Thyroid gland (tissue), 4 donors: Measurements from ENCODE around the gene PKN1. TPM values are rescaled to one million over a fixed set of nuclear protein-coding genes. Genes with fewer than 3 reads are reported as not detected.

Experiments
- DNase-seq, 2 donors: peaks; one replicate each; pipeline ENCODE4 v3.0.0-alpha.2; 2019
- H3K27ac ChIP-seq, 3 donors: fragments of 200-600 bp; sonication (generic); 1 replicate in 2 of 3; 2 replicates in 1 of 3; pipeline ENCODE4 v1.5.1; 2016 to 2019; ENCODE audit warnings: mild to moderate bottlenecking in 1 of 3, moderate library complexity in 1 of 3
- H3K27me3 ChIP-seq: fragments of 200-600 bp; sonication (generic); one replicate; pipeline ENCODE4 v1.5.1; 2019
- H3K36me3 ChIP-seq, 2 donors: fragments of 200-600 bp; sonication (generic); one replicate each; pipeline ENCODE4 v1.5.1; 2016 to 2019
- H3K4me1 ChIP-seq, 2 donors: fragments of 200-600 bp; sonication (generic); one replicate each; pipeline ENCODE4 v1.5.1; 2017 to 2019
- H3K4me3 ChIP-seq, 3 donors: fragments of 200-600 bp; sonication (generic); replicated peaks in 1 of 3; 1 replicate in 2 of 3; 2 replicates in 1 of 3; pipeline ENCODE4 v1.5.1; 2016; ENCODE audit warnings: mild to moderate bottlenecking in 1 of 3
- H3K9me3 ChIP-seq: fragments of 200-600 bp; sonication (generic); one replicate; pipeline ENCODE4 v1.5.1; 2017
- CTCF ChIP-seq, 6 experiments: fragments of 200-600 bp in 3 of 6; fragments of 450-650 bp in 3 of 6; sonication (generic) in 3 of 6; IDR thresholded peaks; one replicate each; pipeline ENCODE4 v1.5.1; 2016 to 2019; ENCODE audit warnings: antibody characterized with exemption in 6 of 6, mild to moderate bottlenecking in 2 of 6, inconsistent platforms in 1 of 6, moderate library complexity in 1 of 6
- POLR2A ChIP-seq, 2 donors: fragments of 450-650 bp; IDR thresholded peaks; one replicate each; pipeline ENCODE4 v1.6.1; 2017; ENCODE audit warnings: antibody characterized with exemption in 2 of 2, mild to moderate bottlenecking in 2 of 2, moderate library complexity in 1 of 2
- WGBS, 2 donors: methylation state at CpG; one replicate each; pipeline ENCODE4 v1.1.5; 2017; 5-methylcytosine and 5-hydroxymethylcytosine counted together
- intact Hi-C: fragments of 100-400 bp; cut with DNase I; formaldehyde crosslinking; loops from one replicate; pipeline ENCODE4 v1.15.1; 2023
- total RNA-seq, 4 donors: library from RNA; depleted of rRNA; stranded (reverse); fragments of >200 nt; gene quantifications; one replicate each; pipeline ENCODE4 v1.2.3, GENCODE V29; 2016

PKN1 gene
- total RNA-seq, 4 donors from 2014 or later = 66.5 to 79.8 (median 74.2) TPM

- Histone ChIP-seq H3K4me1 (peaks cover 9 to 26% of the 10 kb centered on the region in 2 donors), H3K27me3 (no peaks in the 10 kb centered on the region), H3K9me3 (no peaks in the 10 kb centered on the region), H3K36me3 (peaks cover 28 to 29% of the 10 kb centered on the region in 2 donors), H3K27ac (no peak overlapping the region), H3K4me3 (no peak overlapping the region)
- TF ChIP-seq CTCF (IDR thresholded peaks at IDR 0.05) (no peak), POLR2A (IDR thresholded peaks at IDR 0.05) (no peak)
- DNase-seq = no peak
- 71 to 78% methylated on average over 24 to 25 of the region's 26 CpGs for WGBS, 2 donors
- intact Hi-C loops = no loop called here
Observed at GRCh38 chr19:14476673-14477401, 43.7 kb downstream of the PKN1 start.

- DNase-seq = no peak
- no peaks in the 10 kb centered on the region for H3K9me3 ChIP-seq
- no peak overlapping the region for H3K27ac ChIP-seq
- H3K4me3 ChIP-seq = no peak overlapping the region
- H3K36me3 ChIP-seq = peaks cover 31 to 32% of the 10 kb centered on the region in 2 donors
- peaks cover 3 to 19% of the 10 kb centered on the region in 2 donors for H3K4me1 ChIP-seq
- WGBS, 2 donors = 84% methylated on average over 8 to 10 of the region's 10 CpGs
- no peaks in the 10 kb centered on the region for H3K27me3 ChIP-seq
- intact Hi-C loops = no loop called here
- TF ChIP-seq POLR2A (IDR thresholded peaks at IDR 0.05) = no peak
- TF ChIP-seq CTCF (IDR thresholded peaks at IDR 0.05) = no peak
Observed at GRCh38 chr19:14477418-14478112, 44.5 kb downstream of the PKN1 start.

GRCh38 chr19:14478113-14478545, 45.0 kb downstream of the PKN1 start:
- intact Hi-C loops = no loop called here
- Histone ChIP-seq H3K27me3 (no peaks in the 10 kb centered on the region), H3K4me3 (no peak overlapping the region), H3K4me1 (peaks cover 0 to 13% of the 10 kb centered on the region in 2 donors), H3K36me3 (peaks cover 31 to 34% of the 10 kb centered on the region in 2 donors), H3K9me3 (no peaks in the 10 kb centered on the region), H3K27ac (no peak overlapping the region)
- TF ChIP-seq CTCF (IDR thresholded peaks at IDR 0.05) (no peak), POLR2A (IDR thresholded peaks at IDR 0.05) (no peak)
- no peak for DNase-seq
- 79 to 93% methylated on average over 11 to 18 of the region's 24 CpGs for WGBS, 2 donors

GRCh38 chr19:14479309-14479974, 46.3 kb downstream of the PKN1 start:
- Histone ChIP-seq H3K27ac (no peak overlapping the region), H3K4me1 (peaks cover 0 to 9% of the 10 kb centered on the region in 2 donors), H3K9me3 (no peaks in the 10 kb centered on the region), H3K27me3 (no peaks in the 10 kb centered on the region), H3K4me3 (no peak overlapping the region), H3K36me3 (peaks cover 31 to 34% of the 10 kb centered on the region in 2 donors)
- TF ChIP-seq CTCF (IDR thresholded peaks at IDR 0.05) (no peak), POLR2A (IDR thresholded peaks at IDR 0.05) (no peak)
- 92 to 93% methylated on average over 13 to 14 of the region's 14 CpGs for WGBS, 2 donors
- no peak for DNase-seq
- intact Hi-C loops = no loop called here
